K562 (cell line): Measurements from ENCODE around the gene OR9A2. TPM values are rescaled to one million over a fixed set of nuclear protein-coding genes. Genes with fewer than 3 reads are reported as not detected.

Source experiments
- ATAC-seq: fragments of 200-7000 bp; cut with Tn5 transposase; 3 replicates; pipeline ENCODE4 v1.9.1; 2020; ENCODE audit warnings: moderate library complexity
- BruUV-seq: library from RNA; stranded (reverse); fragments of 400-500 nt; replicated peaks from 2 replicates; lab custom pipeline; 2021; lab: Mats Ljungman, UMichigan
- CTCF ChIA-PET: fragments of 300-600 bp; formaldehyde crosslinking; extraction: SDS; loops from one replicate; lab custom pipeline; 2021; ENCODE audit warnings: low intra/inter-chr PET ratio; lab: Yijun Ruan, JAX
- POLR2A ChIA-PET: fragments of 300-600, 350-650 bp; sonication (Branson Sonifier 250); formaldehyde crosslinking; extraction: SDS; loops from one replicate; lab custom pipeline; 2021; ENCODE audit warnings: antibody characterized with exemption, inconsistent platforms; lab: Yijun Ruan, JAX
- DNase-seq, 4 experiments: peaks; one replicate each; pipeline versions ENCODE4 v3.0.0 to v3.0.0-alpha.2; 2011 to 2018; ENCODE audit warnings: low spot score in 3 of 4, mixed read lengths in 3 of 4; ENCODE audit errors: extremely low read depth in 1 of 4
- FAIRE-seq: peaks from 2 replicates; lab custom pipeline; 2011; peaks lifted over from hg19 to GRCh38; lab: Jason Lieb, UNC
- H2AFZ ChIP-seq: 2 replicates; pipeline ENCODE4 v1.6.0; 2011; ENCODE audit warnings: low read depth, low read length, control low read depth, inconsistent platforms
- H3K27ac ChIP-seq: fragments of 200-600 bp; 3 replicates; pipeline ENCODE4 v1.8.0; 2011; ENCODE audit warnings: low read depth, mild to moderate bottlenecking, control low read depth, inconsistent platforms, low read length, moderate library complexity, mixed read lengths; ENCODE audit errors: extremely low read depth
- H3K27me3 ChIP-seq, 2 experiments: fragments of 300-600 bp in 1 of 2; 2 replicates in 1 of 2; 3 replicates in 1 of 2; pipeline versions ENCODE4 v1.6.0 to v1.8.0; 2011; ENCODE audit warnings: inconsistent platforms in 2 of 2, low read length in 2 of 2, mild to moderate bottlenecking in 1 of 2, mixed read lengths in 1 of 2, moderate library complexity in 1 of 2; ENCODE audit not compliant: control insufficient read depth in 2 of 2, insufficient read depth in 2 of 2
- H3K36me3 ChIP-seq: fragments of 300-600 bp; 3 replicates; pipeline ENCODE4 v1.8.0; 2011; ENCODE audit warnings: mild to moderate bottlenecking, low read length, inconsistent platforms; ENCODE audit not compliant: control insufficient read depth, insufficient read depth
- H3K4me1 ChIP-seq, 2 experiments: fragments of 200-600 bp in 1 of 2; replicated peaks in 1 of 2; 2 replicates in 1 of 2; 3 replicates in 1 of 2; pipeline versions ENCODE4 v1.5.1 to v1.8.0; 2011; ENCODE audit warnings: inconsistent platforms in 2 of 2, low read length in 2 of 2, mild to moderate bottlenecking in 1 of 2, mixed read lengths in 1 of 2, moderate library complexity in 1 of 2; ENCODE audit not compliant: control insufficient read depth in 2 of 2, insufficient read depth in 2 of 2
- H3K4me2 ChIP-seq: 2 replicates; pipeline ENCODE4 v1.6.1; 2011; ENCODE audit warnings: low read length, control low read depth, inconsistent platforms, mixed read lengths; ENCODE audit not compliant: insufficient read depth
- H3K4me3 ChIP-seq: fragments of 200-600 bp; sonication (generic), shearing (Covaris generic); 2 replicates; pipeline ENCODE4 v1.5.1; 2016; ENCODE audit warnings: control low read depth, inconsistent platforms
- H3K79me2 ChIP-seq: fragments of 200-600 bp; 3 replicates; pipeline ENCODE4 v1.8.0; 2011; ENCODE audit warnings: low read length, inconsistent platforms; ENCODE audit not compliant: control insufficient read depth, insufficient read depth
- H3K9ac ChIP-seq, 2 experiments: 2 replicates each; pipeline versions ENCODE4 v1.6.0 to v1.6.1; 2011; ENCODE audit warnings: low read depth in 2 of 2, low read length in 2 of 2, control low read depth in 1 of 2, inconsistent platforms in 1 of 2, mild to moderate bottlenecking in 1 of 2, mixed read lengths in 1 of 2; ENCODE audit not compliant: insufficient read depth in 1 of 2
- H3K9me1 ChIP-seq: one replicate; pipeline ENCODE4 v1.6.0; 2011; ENCODE audit warnings: inconsistent platforms, mild to moderate bottlenecking, low read length, moderate library complexity; ENCODE audit not compliant: control insufficient read depth, insufficient read depth
- H3K9me3 ChIP-seq: replicated peaks from 2 replicates; pipeline ENCODE4 v1.5.1; 2011; ENCODE audit warnings: low read depth, low read length, inconsistent platforms; ENCODE audit not compliant: control insufficient read depth, insufficient read depth
- H4K20me1 ChIP-seq: replicated peaks from 2 replicates; pipeline ENCODE4 v1.6.1; 2011; ENCODE audit warnings: low read length, inconsistent platforms, mixed read lengths; ENCODE audit not compliant: control insufficient read depth, insufficient read depth
- E2F3 ChIP-seq: fragments of 250-450 bp; sonication (Bioruptor Pico); IDR thresholded peaks from 2 replicates; pipeline ENCODE4 v1.4.0; 2020; ENCODE audit warnings: mild to moderate bottlenecking
- JUND ChIP-seq, 2 experiments: IDR thresholded peaks; 2 replicates in 1 of 2; 3 replicates in 1 of 2; pipeline ENCODE4 v1.6.1; 2011; ENCODE audit warnings: borderline replicate concordance in 2 of 2, low read depth in 2 of 2, low read length in 2 of 2, improper control_type of control experiment in 1 of 2, missing biosample characterization in 1 of 2, missing genetic modification characterization in 1 of 2, missing genetic modification reagents in 1 of 2
- MAFK ChIP-seq: IDR thresholded peaks from 2 replicates; pipeline ENCODE4 v1.6.1; 2011; ENCODE audit warnings: low read length, improper control_type of control experiment
- NEUROD1 ChIP-seq: fragments of 150-350 bp; IDR thresholded peaks from 2 replicates; pipeline ENCODE4 v1.6.1; 2014; ENCODE audit warnings: borderline replicate concordance, low read length, low read depth; ENCODE audit not compliant: partially characterized antibody
- PHTF2 ChIP-seq: fragments of 250-450 bp; sonication (Bioruptor Pico); IDR thresholded peaks from 2 replicates; pipeline ENCODE4 v1.5.0; 2021; ENCODE audit warnings: mild to moderate bottlenecking
- POLR3A ChIP-seq: IDR thresholded peaks from 2 replicates; pipeline ENCODE4 v1.6.1; 2011; ENCODE audit warnings: borderline replicate concordance, mild to moderate bottlenecking, moderate library complexity; ENCODE audit not compliant: insufficient read length, insufficient read depth; ENCODE audit errors: extremely low read depth
- ZC3H8 ChIP-seq: fragments of 450-650 bp; IDR thresholded peaks from 2 replicates; pipeline ENCODE4 v1.6.1; 2017
- ZNF444 ChIP-seq: fragments of 250-450 bp; sonication (Bioruptor Pico); IDR thresholded peaks from 2 replicates; pipeline ENCODE4 v1.4.0; 2020; ENCODE audit warnings: mild to moderate bottlenecking, moderate library complexity
- in situ Hi-C: fragments of 300-500 bp; cut with MboI; formaldehyde crosslinking; loops from 4 replicates; pipeline ENCODE4 v1.15.0; 2018; ENCODE audit warnings: inconsistent platforms, mixed read lengths
- intact Hi-C: fragments of 100-400 bp; cut with micrococcal nuclease; formaldehyde crosslinking; loops from 2 replicates; pipeline ENCODE4 v1.14.2; 2022
- polyA plus RNA-seq, 8 experiments: library from polyadenylated mRNA; depleted of rRNA in 4 of 8; stranded (reverse) in 5 of 8; unstranded in 3 of 8; fragments of >200 nt; fragmentation: Nextera tagmentation in 2 of 8; fragmentation: Illumina TruSeq in 1 of 8; extraction: Ambion mirVana in 2 of 8; extraction: Trizol in 1 of 8; gene quantifications; 2 replicates each; pipeline versions ENCODE4 v1.2.1 to v1.2.3, GENCODE V29; 2011 to 2014; ENCODE audit warnings: inconsistent platforms in 1 of 8, missing spikeins in 1 of 8
- total RNA-seq, 7 experiments: library from RNA; depleted of rRNA in 6 of 7; stranded (reverse); fragments of >200 nt in 6 of 7; fragmentation: Illumina TruSeq in 2 of 7; extraction: Trizol in 2 of 7; gene quantifications; 2 replicates each; pipeline versions ENCODE4 v1.2.1 to v1.2.3, GENCODE V29; 2011 to 2021; ENCODE audit warnings: low replicate concordance in 1 of 7

OR9A2 gene
- total and polyA plus RNA-seq, 9 of the 15 experiments (the other 6 are each of a cell fraction or from before 2014, with no cell fraction given) = not detected

DNA sequence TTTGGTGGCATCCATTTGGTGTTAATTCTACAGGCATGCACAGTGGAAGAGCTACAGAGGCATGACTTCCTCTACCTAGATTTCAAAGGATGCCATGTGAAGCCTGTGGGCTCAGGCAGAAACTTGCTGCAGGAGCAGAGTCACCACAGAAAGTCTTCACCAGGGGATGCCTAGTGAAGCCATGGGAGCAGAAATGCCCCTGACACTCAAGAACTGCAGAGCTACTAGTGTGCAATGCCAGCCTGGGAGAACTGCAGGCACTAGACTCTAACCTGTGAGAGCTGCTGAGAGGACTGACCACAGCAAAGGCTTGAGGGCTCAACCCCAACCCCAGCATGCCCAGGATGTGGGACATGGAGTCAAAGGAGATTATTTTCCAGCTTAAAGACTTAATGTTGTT is 3.9 kb downstream of the OR9A2 start:
- H3K27me3 ChIP-seq = peaks cover 6 to 9% of the 10 kb centered on the region in 2 experiments; a peak in 2 of 5 replicates
- ChIA-PET CTCF (no interaction called here), POLR2A (interaction anchor here (0.6 to 1.0 kb wide), 4 partner anchors 9 to 390 kb away, joined by 3 to 4 read pairs (median 3); no protein-coding TSS in a partner anchor)
- no peak overlapping the region for H2AFZ ChIP-seq
- no peaks in the 10 kb centered on the region for H3K79me2 ChIP-seq
- intact Hi-C loops (no loop called here), in situ Hi-C loops (loop anchor here (25.0 kb wide), 1 partner anchor 386 kb away; no protein-coding TSS in a partner anchor)
- TF ChIP-seq MAFK (no peak), ZNF444 (CRISPR knock-in tag) (no peak), E2F3 (CRISPR knock-in tag) (no peak), POLR3A (no peak), JUND (IDR thresholded peaks at IDR 0.05; ENCODE audit: borderline replicate concordance, low read depth, low read length) (no peak), JUND (tag; IDR thresholded peaks at IDR 0.05; ENCODE audit: borderline replicate concordance, low read depth, low read length) (no peak), NEUROD1 (no peak), PHTF2 (CRISPR knock-in tag) (no peak), ZC3H8 (no peak)
- no peaks in the 10 kb centered on the region for H3K4me1 ChIP-seq
- DNase-seq (no peak), ATAC-seq (no peak), FAIRE-seq (no peak)
- no peak overlapping the region for H3K4me3 ChIP-seq
- H3K9ac ChIP-seq = no peak overlapping the region
- H3K9me3 ChIP-seq = no peaks in the 10 kb centered on the region
- H3K4me2 ChIP-seq = no peak overlapping the region
- no peak overlapping the region for H3K27ac ChIP-seq
- no peaks in the 10 kb centered on the region for H3K36me3 ChIP-seq
- H4K20me1 ChIP-seq = no peaks in the 10 kb centered on the region
- H3K9me1 ChIP-seq = no peaks in the 10 kb centered on the region
- BruUV-seq = no TSS peak
